ENCODE data around the gene OR4D1. TPM values are rescaled to one million over a fixed set of nuclear protein-coding genes. Genes with fewer than 3 reads are reported as not detected.

OR4D1 gene
- total and polyA plus RNA-seq, 2 of the 8 experiments (the other 6 are each of a cell fraction or from before 2014, with no cell fraction given): 0.32 to 0.39 TPM

- Histone ChIP-seq H2AFZ (ENCODE audit: low read length) (no peak overlapping the region), H4K8ac (ENCODE audit: extremely low read depth, insufficient read depth, low read length) (no peak overlapping the region), H2BK12ac (ENCODE audit: low read depth, low read length) (no peak overlapping the region), H3K4me3 (ENCODE audit: extremely low read depth in 1 of 4, insufficient read depth in 2 of 4, low read depth in 3 of 4, low read length in 4 of 4) (no peak overlapping the region), H3K79me1 (ENCODE audit: low read depth, low read length) (no peaks in the 10 kb centered on the region), H2BK15ac (ENCODE audit: low read length) (no peak overlapping the region), H2BK5ac (ENCODE audit: low read depth, low read length) (no peak overlapping the region), H3K23ac (ENCODE audit: insufficient read length) (no peak overlapping the region), H4K91ac (replicated peaks; ENCODE audit: insufficient read length, low read length) (no peak overlapping the region), H3K27me3 (replicated peaks in 1 of 4; ENCODE audit: control insufficient read depth in 3 of 4, extremely low read depth in 1 of 4, insufficient read depth in 3 of 4, low read length in 3 of 4) (no peaks in the 10 kb centered on the region), H3K4ac (replicated peaks; ENCODE audit: insufficient read length, low read depth, low read length) (no peak overlapping the region), H3K18ac (ENCODE audit: extremely low read depth, low read length) (no peak overlapping the region), H3K4me1 (replicated peaks in 1 of 4; ENCODE audit: control insufficient read depth in 3 of 4, insufficient read depth in 4 of 4, low read length in 3 of 4) (no peaks in the 10 kb centered on the region), H3K27ac (ENCODE audit: low read depth, low read length) (no peak overlapping the region), H3K56ac (replicated peaks; ENCODE audit: insufficient read length, low read depth, low read length) (no peak overlapping the region), H3K79me2 (ENCODE audit: control insufficient read depth in 1 of 2, insufficient read depth in 2 of 2, low read length in 2 of 2) (no peaks in the 10 kb centered on the region), H3K4me2 (ENCODE audit: insufficient read depth in 1 of 2, low read depth in 2 of 2, low read length in 2 of 2) (no peak overlapping the region), H3K23me2 (ENCODE audit: low read depth, low read length) (no peaks in the 10 kb centered on the region; the same call in 1 of the 2 replicates), H4K5ac (ENCODE audit: insufficient read length, low read depth, low read length) (no peak overlapping the region), H3K14ac (ENCODE audit: insufficient read length) (no peak overlapping the region), H2BK20ac (ENCODE audit: low read length) (no peak overlapping the region), H4K20me1 (replicated peaks in 1 of 2; ENCODE audit: control insufficient read depth in 1 of 2, insufficient read depth in 2 of 2, low read length in 2 of 2) (no peaks in the 10 kb centered on the region), H3K36me3 (ENCODE audit: control insufficient read depth in 2 of 4, insufficient read depth in 4 of 4, low read length in 3 of 4) (no peaks in the 10 kb centered on the region), H2AK5ac (ENCODE audit: low read depth, low read length) (no peak overlapping the region), H2BK120ac (replicated peaks; ENCODE audit: low read depth, low read length) (no peak overlapping the region), H3K9ac (replicated peaks in 1 of 4; ENCODE audit: extremely low read depth in 1 of 4, low read depth in 3 of 4, low read length in 3 of 4) (no peak overlapping the region), H3K9me3 (ENCODE audit: insufficient read depth in 2 of 2, low read depth in 1 of 2, low read length in 1 of 2) (no peaks in the 10 kb centered on the region)
- DNase-seq (ENCODE audit: low read depth in 1 of 2, low spot score in 2 of 2) (no peak), FAIRE-seq (no peak)
- ChIA-PET POLR2A (ENCODE audit: partially characterized antibody) (interaction anchor here (2.5 kb wide), 1 partner anchor 114 kb away, joined by 9 read pairs; no protein-coding TSS in a partner anchor), CTCF (ENCODE audit: partially characterized antibody) (interaction anchor here (0.9 to 8.0 kb wide), 8 partner anchors 9 to 252 kb away, joined by 3 to 73 read pairs (median 6); no protein-coding TSS in a partner anchor)
- WGBS, 2 experiments (ENCODE audit: extremely low coverage in 1 of 2, insufficient coverage in 1 of 2, insufficient read length in 1 of 2, insufficient replicate concordance in 2 of 2, low coverage in 1 of 2, low lambda C conversion rate in 2 of 2, missing lambda C conversion rate in 1 of 2): 90% methylated on average over 5 of the region's 5 CpGs; no CpG with 5 or more reads in 1 of the 2 experiments
- TF ChIP-seq CHD1 (IDR thresholded peaks at IDR 0.05; ENCODE audit: low read depth, low read length): no peak
- no peak for TF ChIP-seq SP2 (IDR thresholded peaks at IDR 0.05; ENCODE audit: low read length)
- no peak for TF ChIP-seq EZH2 (IDR thresholded peaks at IDR 0.05; ENCODE audit: low read depth, low read length, severe bottlenecking)
- TF ChIP-seq BCL11A (IDR thresholded peaks at IDR 0.05; ENCODE audit: low read depth in 2 of 2, low read length in 2 of 2): no peak
- no peak for TF ChIP-seq KDM4A (IDR thresholded peaks at IDR 0.05; ENCODE audit: low read depth, low read length, severe bottlenecking)
- TF ChIP-seq POU5F1 (IDR thresholded peaks at IDR 0.05; ENCODE audit: low read depth, low read length): no peak
- no peak for TF ChIP-seq GTF2F1 (IDR thresholded peaks at IDR 0.05; ENCODE audit: borderline replicate concordance, low read depth, low read length)
- TF ChIP-seq MAFK (IDR thresholded peaks at IDR 0.05; ENCODE audit: low read depth, low read length): no peak
- TF ChIP-seq SP1 (IDR thresholded peaks at IDR 0.05; ENCODE audit: low read depth, low read length): no peak
These were observed 38.2 kb upstream of the OR4D1 start for GRCh38 chr17:58110012-58110411.

All from H1 (cell line).